K562 treated with DMSO at 1 percent for 48 hours (cell line): Measurements from ENCODE around the gene SLC44A3. TPM values are rescaled to one million over a fixed set of nuclear protein-coding genes. Genes with fewer than 3 reads are reported as not detected.

Experiments
- total RNA-seq: library from RNA; unstranded; fragments of 300-600 nt; gene quantifications from 2 replicates; pipeline ENCODE4 v1.2.3, GENCODE V29; 2022; ENCODE audit warnings: low replicate concordance; ENCODE audit errors: extremely low read depth

Gene SLC44A3
- total RNA-seq = not detected in 2 replicates

GRCh38 chr1:94819945-94820746 is at the start of gene SLC44A3:
SLC44A3 (plus strand) TSS chr1:94820357; CDS start chr1:94820452, 95 bp downstream.

GRCh38 chr1:94926915-94927404 is 106.8 kb downstream of the SLC44A3 start, which contains the start of gene CNN3:
CNN3 (minus strand) TSS chr1:94927110; CDS start chr1:94926894, 216 bp downstream.

Other genes with a start within 250 kb of the SLC44A3 start
- not detected in 2 replicates for gene CNN3, start 106.8 kb downstream of the SLC44A3 start, total RNA-seq